Measurements from ENCODE around the gene SCGB3A2. TPM values are rescaled to one million over a fixed set of nuclear protein-coding genes. Genes with fewer than 3 reads are reported as not detected.

SCGB3A2 gene
- total and polyA plus RNA-seq, 2 of the 8 experiments (the other 6 are each of a cell fraction or from before 2014, with no cell fraction given): 47.1 to 63.6 TPM

GRCh38 chr5:147863454-147864158 lies 14.9 kb upstream of the SCGB3A2 start:
- Histone ChIP-seq H4K8ac (ENCODE audit: extremely low read depth, insufficient read depth, low read length) (no peak overlapping the region), H3K27ac (ENCODE audit: low read depth, low read length) (no peak overlapping the region), H2BK12ac (ENCODE audit: low read depth, low read length) (no peak overlapping the region), H3K9me3 (ENCODE audit: insufficient read depth in 2 of 2, low read depth in 1 of 2, low read length in 1 of 2) (no peaks in the 10 kb centered on the region), H2BK120ac (replicated peaks; ENCODE audit: low read depth, low read length) (no peak overlapping the region), H3K4me1 (replicated peaks in 1 of 4; ENCODE audit: control insufficient read depth in 3 of 4, insufficient read depth in 4 of 4, low read length in 3 of 4) (peaks cover 2 to 21% (median 19%) of the 10 kb centered on the region in 4 experiments; a peak in 6 of 7 replicates), H3K14ac (ENCODE audit: insufficient read length) (no peak overlapping the region), H3K18ac (ENCODE audit: extremely low read depth, low read length) (no peak overlapping the region), H2BK15ac (ENCODE audit: low read length) (no peak overlapping the region), H4K20me1 (replicated peaks in 1 of 2; ENCODE audit: control insufficient read depth in 1 of 2, insufficient read depth in 2 of 2, low read length in 2 of 2) (peaks cover 0 to 1% of the 10 kb centered on the region in 2 experiments), H2AFZ (ENCODE audit: low read length) (no peak overlapping the region), H3K4me2 (ENCODE audit: insufficient read depth in 1 of 2, low read depth in 2 of 2, low read length in 2 of 2) (peak overlapping the region in 1 of 2 experiments; percentile 36; a peak in 1 of 4 replicates), H3K27me3 (replicated peaks in 1 of 4; ENCODE audit: control insufficient read depth in 3 of 4, extremely low read depth in 1 of 4, insufficient read depth in 3 of 4, low read length in 3 of 4) (no peaks in the 10 kb centered on the region), H2BK20ac (ENCODE audit: low read length) (no peak overlapping the region), H4K5ac (ENCODE audit: insufficient read length, low read depth, low read length) (no peak overlapping the region), H3K23me2 (ENCODE audit: low read depth, low read length) (no peaks in the 10 kb centered on the region), H3K56ac (replicated peaks; ENCODE audit: insufficient read length, low read depth, low read length) (no peak overlapping the region), H3K79me2 (ENCODE audit: control insufficient read depth in 1 of 2, insufficient read depth in 2 of 2, low read length in 2 of 2) (peaks cover 0 to 29% of the 10 kb centered on the region in 2 experiments; a peak in 2 of 4 replicates), H3K9ac (replicated peaks in 1 of 4; ENCODE audit: extremely low read depth in 1 of 4, low read depth in 3 of 4, low read length in 3 of 4) (no peak overlapping the region), H3K79me1 (ENCODE audit: low read depth, low read length) (no peaks in the 10 kb centered on the region), H3K36me3 (ENCODE audit: control insufficient read depth in 2 of 4, insufficient read depth in 4 of 4, low read length in 3 of 4) (peaks cover 0 to 51% (median 10%) of the 10 kb centered on the region in 4 experiments; a peak in 6 of 8 replicates), H3K4me3 (ENCODE audit: extremely low read depth in 1 of 4, insufficient read depth in 2 of 4, low read depth in 3 of 4, low read length in 4 of 4) (no peak overlapping the region), H2AK5ac (ENCODE audit: low read depth, low read length) (no peak overlapping the region), H3K23ac (ENCODE audit: insufficient read length) (no peak overlapping the region), H2BK5ac (ENCODE audit: low read depth, low read length) (0 out of 2 replicates have a peak overlapping the region, but pooled peaks have one; percentile 29), H3K4ac (replicated peaks; ENCODE audit: insufficient read length, low read depth, low read length) (no peak overlapping the region), H4K91ac (replicated peaks; ENCODE audit: insufficient read length, low read length) (no peak overlapping the region)
- POLR2A ChIA-PET (ENCODE audit: partially characterized antibody): interaction anchor here (0.7 to 26.7 kb wide), 13 partner anchors 6 to 1531 kb away, joined by 3 to 730 read pairs (median 3); partner anchors contain the start of gene SCGB3A2
- WGBS, 2 experiments (ENCODE audit: extremely low coverage in 1 of 2, insufficient coverage in 1 of 2, insufficient read length in 1 of 2, insufficient replicate concordance in 2 of 2, low coverage in 1 of 2, low lambda C conversion rate in 2 of 2, missing lambda C conversion rate in 1 of 2): 91% methylated on average over 3 of the region's 3 CpGs; no CpG with 5 or more reads in 1 of the 2 experiments
- FAIRE-seq: no peak
- CTCF ChIA-PET (ENCODE audit: partially characterized antibody): interaction anchor here (1.0 to 2.0 kb wide), 2 partner anchors 12 to 71 kb away, joined by 3 to 11 read pairs; no protein-coding TSS in a partner anchor
- no peak for DNase-seq (ENCODE audit: low read depth in 1 of 2, low spot score in 2 of 2)
- TF ChIP-seq POLR2AphosphoS5 (IDR thresholded peaks at IDR 0.05; ENCODE audit: low read depth, low read length) (peak; percentile 79), KDM5A (IDR thresholded peaks at IDR 0.05; ENCODE audit: low read length) (no peak), SIN3A (conservative IDR thresholded peaks at IDR 0.05 in 1 of 2, IDR thresholded peaks at IDR 0.05 in 1 of 2; ENCODE audit: low read depth in 1 of 2, low read length in 2 of 2) (no peak), POLR2A (IDR thresholded peaks at IDR 0.05; ENCODE audit: control extremely low read depth in 1 of 2, low read depth in 2 of 2, low read length in 2 of 2) (peak in 1 of 2 experiments; percentile 69; a peak in 1 of 3 replicates), JUN (IDR thresholded peaks at IDR 0.05; ENCODE audit: low read depth, low read length) (no peak), SUZ12 (IDR thresholded peaks at IDR 0.05; ENCODE audit: low read length) (no peak), GABPA (IDR thresholded peaks at IDR 0.05; ENCODE audit: borderline replicate concordance, insufficient read depth, low read length) (no peak)
